HG03108 (cell line): ENCODE measurements around the gene ZFP36L1.

Experiments
- ATAC-seq: cut with Tn5 transposase; IDR thresholded peaks from one replicate; pipeline ENCODE4 v1.9.1; 2021; ENCODE audit warnings: moderate library complexity; ENCODE audit not compliant: unreplicated experiment

ZFP36L1 gene

GRCh38 chr14:68816183-68816942, 23.5 kb upstream of the ZFP36L1 start:
- peak; percentile 43 for ATAC-seq

DNA sequence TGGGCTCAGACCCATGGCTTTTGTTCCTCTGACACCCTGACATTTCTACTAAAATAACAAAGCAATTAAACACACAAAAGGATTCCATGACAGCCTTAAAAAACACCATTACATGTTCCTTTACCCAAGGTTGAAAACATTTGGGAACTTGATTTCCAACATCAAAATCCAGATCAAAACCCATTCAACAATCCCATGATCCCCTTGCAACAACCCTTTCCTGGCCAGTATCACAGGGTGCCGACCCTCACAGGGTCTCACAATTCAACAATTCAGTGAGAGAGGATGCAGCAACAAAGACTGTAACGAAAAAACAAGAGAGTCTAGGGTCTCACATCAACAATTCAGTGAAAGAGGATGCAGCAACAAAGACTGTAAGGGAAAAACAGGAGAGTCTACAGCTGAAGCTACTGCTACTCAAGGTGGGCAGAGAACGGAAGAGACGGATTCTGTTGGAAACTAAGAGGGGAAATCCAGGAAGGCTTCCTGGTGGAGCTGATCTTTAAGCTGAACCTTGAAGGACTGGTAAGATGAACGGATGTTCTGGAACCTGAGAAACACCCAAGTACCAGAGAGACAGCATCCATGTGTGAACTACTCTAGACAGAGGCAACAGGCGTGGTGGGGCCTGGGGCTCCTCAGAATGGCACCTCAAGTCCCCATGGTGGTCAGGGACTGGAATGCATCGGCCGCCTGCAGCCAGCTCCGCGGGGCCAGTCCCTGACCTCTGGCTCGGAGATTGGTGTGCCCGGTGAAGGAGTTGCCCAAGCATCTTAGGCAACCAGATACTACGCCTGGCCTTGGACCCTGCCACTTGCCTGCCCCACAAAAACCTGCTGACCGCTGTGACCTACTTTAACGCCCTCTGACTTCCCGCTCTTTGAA, 22.7 kb upstream of the ZFP36L1 start:
- ATAC-seq: no peak

DNA sequence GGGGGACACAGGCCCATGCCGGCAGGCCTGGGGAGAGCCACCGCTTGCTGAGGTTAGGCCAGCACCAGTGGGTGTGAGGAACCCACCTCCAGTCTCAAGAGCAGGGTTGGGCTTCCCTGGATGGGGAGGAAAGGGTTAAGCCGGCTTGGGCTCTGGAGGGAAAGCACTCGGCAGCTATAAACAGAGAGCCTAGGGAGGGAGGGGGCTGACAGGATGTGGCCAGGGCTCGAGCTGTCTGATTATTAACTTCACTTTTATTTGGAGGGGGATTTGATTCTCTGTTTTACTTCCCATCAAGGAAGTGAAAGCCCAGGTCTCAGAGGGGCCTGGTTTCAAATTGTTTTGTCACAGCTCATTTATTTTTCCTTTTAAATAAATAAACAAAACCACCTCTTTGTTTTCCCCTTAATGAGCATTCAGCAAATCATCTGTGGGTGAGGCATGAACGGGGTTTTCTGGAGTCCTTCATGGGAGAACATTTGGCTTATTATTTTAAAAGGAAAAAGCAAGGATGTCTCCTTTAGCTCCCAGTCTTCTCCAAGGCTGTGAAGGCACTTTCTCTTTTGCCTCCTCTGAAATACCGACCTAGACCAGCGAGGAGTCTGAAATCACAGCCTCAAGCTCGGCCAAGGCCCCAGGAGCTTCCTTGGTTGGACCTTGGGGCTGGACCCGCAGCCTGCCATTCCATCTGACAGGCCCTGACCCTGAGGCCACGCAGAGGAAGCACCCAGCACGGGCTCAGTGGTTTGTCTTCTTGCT, 21.9 kb upstream of the ZFP36L1 start:
- ATAC-seq: peak; percentile 37

DNA sequence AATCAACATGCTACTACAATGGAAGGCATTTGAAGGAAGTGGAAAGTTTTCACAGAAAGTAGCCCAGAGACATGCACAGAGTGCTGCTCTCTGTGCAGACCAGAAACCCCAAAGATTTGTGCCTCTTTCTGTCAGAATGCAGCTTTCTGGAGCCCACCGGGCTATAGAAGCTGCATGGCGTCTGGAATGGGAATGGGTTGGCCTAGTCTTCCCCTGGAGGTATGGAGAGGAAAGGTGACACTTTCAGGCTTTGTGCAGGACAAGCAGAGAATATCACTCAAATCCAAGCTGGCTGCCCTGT, 21.3 kb upstream of the ZFP36L1 start:
- ATAC-seq: no peak

GRCh38 chr14:68813318-68813838, 20.5 kb upstream of the ZFP36L1 start:
- ATAC-seq: no peak

- ATAC-seq: no peak
Observed at GRCh38 chr14:68811171-68811570, 18.3 kb upstream of the ZFP36L1 start.

- ATAC-seq: no peak
Observed at GRCh38 chr14:68810173-68811153, 17.6 kb upstream of the ZFP36L1 start.

DNA sequence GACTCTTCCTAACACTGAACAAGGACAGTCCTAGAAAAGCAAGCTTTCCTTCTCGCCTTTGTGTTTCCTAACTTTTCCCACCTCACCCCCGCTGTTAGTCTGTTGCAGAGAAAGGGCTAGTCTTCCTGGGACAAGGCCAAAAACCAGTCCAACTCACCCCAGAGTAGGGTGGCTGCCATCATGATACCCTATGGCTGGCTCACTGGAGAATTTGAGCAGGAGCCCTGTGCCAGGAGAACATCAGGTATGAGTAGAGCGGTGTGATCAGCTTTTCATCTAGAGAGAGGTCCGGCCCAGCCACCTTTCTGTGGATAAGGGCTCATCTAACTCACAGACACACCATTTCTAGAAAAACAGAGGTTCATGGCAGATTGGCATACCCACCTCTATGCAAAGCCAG, 16.7 kb upstream of the ZFP36L1 start:
- ATAC-seq: no peak

DNA sequence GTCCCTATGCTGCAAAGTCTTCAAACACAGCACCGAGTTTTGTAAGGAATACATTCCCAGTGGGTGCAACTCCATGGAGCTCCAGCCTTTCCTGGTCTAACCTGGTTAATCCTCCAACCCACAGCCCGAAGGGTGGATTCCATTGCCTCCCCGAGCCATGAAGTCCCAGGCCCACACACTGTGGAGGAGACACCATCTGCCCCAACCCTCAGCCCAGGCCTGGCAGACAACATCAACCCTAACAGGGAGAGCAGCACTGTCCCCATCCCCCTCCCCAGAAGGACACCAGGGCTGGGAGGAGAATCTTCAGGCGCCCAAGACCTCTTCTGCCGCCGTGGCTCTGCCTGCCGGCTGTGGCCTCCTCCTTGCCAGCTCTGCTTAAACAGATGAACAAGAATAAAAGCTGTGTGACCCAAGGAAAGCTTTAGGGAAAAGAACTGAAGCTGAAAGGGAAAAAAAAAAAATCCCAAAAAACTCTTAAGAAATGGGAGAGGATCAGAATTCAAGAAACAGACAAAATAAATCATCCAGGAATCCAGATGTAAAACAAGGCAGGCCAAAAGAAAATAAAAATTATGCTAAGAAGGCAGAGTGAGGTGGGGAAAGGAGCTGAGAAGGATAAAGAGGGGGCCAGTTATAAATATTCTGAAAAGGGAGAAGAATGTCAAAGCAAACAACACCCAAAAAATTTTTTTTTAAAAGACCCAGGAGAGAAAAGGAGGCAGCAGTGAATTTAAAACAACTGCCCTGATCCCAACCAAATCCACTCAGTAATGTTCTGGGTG, 16.0 kb upstream of the ZFP36L1 start:
- ATAC-seq: no peak

- no peak for ATAC-seq
Observed at GRCh38 chr14:68807987-68808386, 15.1 kb upstream of the ZFP36L1 start.

DNA sequence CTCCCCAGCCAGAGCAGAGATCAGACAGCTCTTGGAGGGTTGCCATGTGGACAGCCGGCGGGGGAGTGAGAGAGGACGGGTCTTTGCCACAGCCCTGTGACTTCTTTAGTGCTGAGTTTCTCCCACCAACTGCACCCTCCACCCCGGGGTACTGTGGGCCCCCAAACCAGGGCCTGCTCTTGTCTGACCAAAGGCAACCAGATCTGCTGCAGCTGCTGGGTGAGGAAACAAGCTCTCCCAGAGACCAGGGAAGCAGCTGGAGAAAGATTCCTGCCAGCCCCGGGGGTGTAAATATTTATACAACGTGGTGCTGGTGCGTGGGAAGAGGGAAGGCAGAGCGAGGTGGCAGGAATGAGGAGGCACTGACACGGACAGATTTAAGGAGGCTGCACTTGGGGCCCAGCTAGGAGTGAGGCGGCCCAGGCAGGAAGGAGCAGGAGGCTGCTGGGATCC, 14.3 kb upstream of the ZFP36L1 start:
- ATAC-seq: no peak

DNA sequence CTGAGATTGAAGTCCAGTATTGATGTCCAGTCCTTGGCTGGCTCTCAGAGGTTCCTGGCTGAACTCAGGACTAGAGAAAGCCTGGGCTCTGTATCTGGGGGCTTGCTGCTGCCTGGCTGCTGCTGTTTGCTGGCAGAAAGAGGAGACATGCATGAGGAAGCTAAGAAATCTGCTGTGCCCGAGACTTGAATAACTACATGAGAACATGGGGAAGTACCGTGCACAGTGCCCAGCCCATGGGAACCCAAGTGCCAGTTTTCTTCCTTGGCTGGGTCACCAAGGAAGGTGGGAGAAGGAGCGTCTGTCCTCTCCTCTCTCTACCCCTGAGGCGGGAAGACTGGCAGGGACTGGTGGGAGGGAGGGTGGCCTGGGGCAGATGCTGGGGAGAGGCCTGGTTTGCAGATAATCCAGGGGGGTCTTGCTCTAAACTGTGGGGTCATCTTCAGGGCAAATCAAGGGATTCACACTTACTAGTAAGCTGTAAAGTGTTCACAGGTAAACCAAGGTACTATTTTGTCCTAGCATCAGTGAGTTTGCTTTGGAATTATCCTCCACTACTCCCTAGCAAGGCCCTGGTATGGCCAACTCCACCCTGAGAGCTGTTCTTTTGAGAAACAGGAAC, 13.8 kb upstream of the ZFP36L1 start:
- ATAC-seq: no peak

- ATAC-seq: no peak
Observed at GRCh38 chr14:68805414-68805813, 12.5 kb upstream of the ZFP36L1 start.

- ATAC-seq: no peak
Observed at GRCh38 chr14:68801631-68802030, 8.8 kb upstream of the ZFP36L1 start.

- ATAC-seq: no peak
Observed at GRCh38 chr14:68800953-68801352, 8.1 kb upstream of the ZFP36L1 start.

GRCh38 chr14:68800390-68800789, 7.5 kb upstream of the ZFP36L1 start:
- no peak for ATAC-seq

DNA sequence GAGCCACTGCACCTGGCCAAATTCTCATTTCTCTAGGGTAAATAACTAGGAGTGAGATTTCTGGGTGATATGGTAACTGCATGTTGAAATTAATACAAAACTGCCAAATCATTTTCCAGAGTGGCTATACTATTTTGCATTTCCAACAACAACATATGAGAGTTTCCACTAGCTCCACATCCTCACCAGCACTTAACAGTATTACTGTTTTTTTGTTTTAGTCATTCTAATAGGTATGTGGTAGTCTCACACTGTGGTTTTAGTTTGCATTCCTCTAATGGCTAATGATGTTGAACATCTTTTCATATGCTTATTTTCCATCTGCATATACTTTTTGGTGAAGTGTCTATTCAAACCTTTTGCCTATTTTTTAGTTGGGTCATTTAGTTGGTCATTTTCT, 5.8 kb upstream of the ZFP36L1 start:
- ATAC-seq: no peak

- ATAC-seq: no peak
Observed at GRCh38 chr14:68797121-68797670, 4.3 kb upstream of the ZFP36L1 start.
